Stimulated activated CD8-positive, alpha-beta memory T cell treated with anti-CD3 and anti-CD28 coated beads, Interleukin-7, amount 100 ng/mL, for 48 hours (primary cell): ENCODE data around the gene KIAA0319L.

ENCODE experiments used
- DNase-seq, 2 donors: peaks; one replicate each; pipeline ENCODE4 v3.0.0-alpha.2; 2020; ENCODE audit warnings: low read depth in 1 of 2; ENCODE audit errors: extremely low read depth in 1 of 2

The KIAA0319L gene

DNA sequence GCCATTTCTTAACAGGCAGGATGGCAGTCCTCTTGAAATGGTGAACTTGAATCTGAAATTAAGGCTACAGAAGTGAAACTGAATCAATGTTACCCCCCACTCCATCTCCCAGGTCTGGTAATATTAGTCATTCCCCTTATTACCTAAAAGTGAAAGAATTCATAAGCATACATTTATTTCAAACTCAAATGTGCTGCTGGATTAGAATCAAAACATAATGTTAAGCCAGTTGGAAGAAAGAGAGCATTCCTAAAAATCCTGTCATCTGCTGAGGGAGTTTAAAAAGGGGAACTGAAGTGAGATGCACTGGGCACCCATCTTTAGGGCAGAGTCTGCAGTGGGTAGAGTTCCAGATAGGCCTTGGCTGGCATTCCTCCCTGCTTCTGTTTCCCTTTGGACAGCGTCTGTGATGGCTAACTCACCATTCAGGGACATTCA lies 17.4 kb downstream of the KIAA0319L start:
- DNase-seq, result no peak

DNA sequence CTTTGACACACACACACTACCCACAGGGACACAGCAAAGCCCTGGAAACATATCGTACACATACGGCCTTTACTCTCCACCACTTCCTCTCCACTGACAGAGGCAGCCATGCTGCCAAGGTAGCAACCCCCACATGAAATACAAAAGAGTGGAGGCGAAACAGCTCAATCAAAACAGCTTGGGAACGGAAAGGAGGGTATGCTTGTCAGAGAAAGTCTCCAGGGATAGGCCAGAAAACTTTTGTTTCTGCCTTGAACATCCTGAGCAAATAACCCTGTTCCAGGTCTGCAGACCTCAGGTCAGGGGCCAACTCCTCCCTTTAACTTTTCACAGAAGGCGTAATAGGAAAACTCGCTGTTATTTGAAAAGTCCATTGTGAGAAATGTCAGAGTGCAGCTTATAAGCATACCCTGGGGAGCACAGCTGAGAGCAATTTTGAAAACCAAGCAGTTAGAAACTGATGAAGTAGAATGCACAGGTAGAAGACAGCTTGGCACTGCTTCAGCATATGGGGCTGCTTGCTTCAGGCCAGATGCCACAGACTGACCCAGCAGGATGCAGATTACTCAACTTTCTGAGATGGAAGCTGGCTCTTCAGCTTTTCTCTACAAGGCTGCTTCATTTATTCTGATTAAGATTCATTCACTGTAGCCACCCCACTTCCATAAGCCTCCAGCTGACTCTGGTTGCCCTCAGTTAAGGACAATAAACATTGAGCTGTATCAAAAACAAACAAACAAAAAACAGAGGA lies 18.0 kb downstream of the KIAA0319L start:
- DNase-seq, result no peak

DNA sequence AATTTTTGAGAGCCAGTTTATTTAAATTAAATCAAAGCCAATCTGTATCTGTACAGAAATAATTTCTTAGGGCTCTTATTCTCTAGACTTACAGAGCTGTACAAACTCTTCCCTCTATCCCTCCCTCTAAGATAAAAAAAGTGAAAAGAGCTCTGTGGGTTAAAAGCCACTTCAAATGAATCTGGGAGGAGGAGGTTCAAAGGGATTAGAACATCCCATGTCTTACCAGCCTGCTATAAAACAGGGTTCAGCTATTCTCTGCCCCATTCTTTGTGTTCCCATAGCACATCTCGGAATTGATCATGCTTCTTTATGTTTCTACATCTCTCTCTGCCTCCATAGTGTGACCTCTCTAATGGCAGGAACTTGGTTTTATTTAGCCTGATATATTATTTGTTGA lies 19.4 kb downstream of the KIAA0319L start:
- DNase-seq, result no peak

DNA sequence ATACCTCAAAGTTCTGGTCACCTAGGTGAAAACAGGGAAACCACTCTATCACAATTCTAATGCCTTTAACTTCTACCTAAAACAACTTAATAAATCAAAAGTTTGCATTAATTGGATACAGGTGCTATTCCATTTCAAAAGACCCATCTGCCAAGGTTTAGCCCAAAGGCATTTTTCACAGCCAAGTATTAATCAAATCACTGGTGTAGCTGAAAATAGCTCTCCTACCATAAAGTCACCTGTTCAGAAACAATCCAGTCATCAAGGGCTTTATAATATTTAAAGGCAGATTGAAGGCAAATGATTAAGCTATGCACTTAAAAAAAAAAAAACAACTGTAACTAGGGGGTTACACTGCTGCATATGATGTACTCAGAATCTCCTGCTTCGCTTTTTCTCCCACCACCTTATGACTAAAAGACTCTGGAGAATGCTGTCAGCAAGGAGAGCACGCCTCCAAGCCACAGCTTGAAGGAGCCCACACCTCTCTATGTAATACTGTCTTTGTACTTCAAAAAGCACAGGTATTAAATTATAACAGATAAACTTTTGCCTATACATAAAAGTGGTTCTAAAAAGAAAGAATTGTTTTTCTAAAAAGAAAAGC lies 20.5 kb downstream of the KIAA0319L start:
- DNase-seq, result no peak

DNA sequence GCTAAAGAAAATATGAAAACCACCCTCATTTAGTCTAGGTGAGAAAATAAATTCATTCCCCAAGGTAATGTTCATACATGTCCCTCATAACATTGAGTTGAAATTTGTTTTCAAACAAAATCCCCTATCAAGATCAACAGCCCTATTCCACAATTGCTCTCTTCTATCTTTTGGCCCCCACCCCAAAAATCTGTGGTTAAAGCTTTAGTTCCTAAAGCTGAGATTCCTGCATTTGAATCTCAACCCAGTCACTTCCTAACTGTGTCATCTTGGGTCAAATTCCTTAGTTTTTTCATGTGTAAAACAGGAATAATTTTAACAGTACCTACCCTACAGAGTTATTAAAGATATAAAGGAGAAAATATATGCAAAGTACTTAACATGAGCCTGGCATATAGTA lies 22.0 kb downstream of the KIAA0319L start:
- no peak for DNase-seq

DNA sequence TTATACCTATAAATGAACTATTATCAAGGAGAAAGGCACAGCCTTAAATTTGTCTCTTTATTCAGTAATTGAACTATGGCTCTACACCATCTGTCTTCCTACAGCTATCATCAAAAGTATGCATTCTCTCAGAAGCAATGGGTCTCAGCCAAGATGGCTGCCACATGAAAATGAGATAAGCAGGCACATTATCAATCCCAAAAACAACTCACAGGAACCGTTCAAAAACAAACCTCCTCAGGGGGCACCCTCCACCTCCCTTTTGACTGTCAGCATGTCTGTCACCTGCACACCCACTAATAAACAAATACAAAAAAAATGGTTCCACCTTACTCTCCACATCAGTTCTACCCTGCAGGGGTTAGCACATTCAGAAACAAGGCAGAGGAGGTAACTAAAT lies 23.6 kb downstream of the KIAA0319L start:
- no peak for DNase-seq

DNA sequence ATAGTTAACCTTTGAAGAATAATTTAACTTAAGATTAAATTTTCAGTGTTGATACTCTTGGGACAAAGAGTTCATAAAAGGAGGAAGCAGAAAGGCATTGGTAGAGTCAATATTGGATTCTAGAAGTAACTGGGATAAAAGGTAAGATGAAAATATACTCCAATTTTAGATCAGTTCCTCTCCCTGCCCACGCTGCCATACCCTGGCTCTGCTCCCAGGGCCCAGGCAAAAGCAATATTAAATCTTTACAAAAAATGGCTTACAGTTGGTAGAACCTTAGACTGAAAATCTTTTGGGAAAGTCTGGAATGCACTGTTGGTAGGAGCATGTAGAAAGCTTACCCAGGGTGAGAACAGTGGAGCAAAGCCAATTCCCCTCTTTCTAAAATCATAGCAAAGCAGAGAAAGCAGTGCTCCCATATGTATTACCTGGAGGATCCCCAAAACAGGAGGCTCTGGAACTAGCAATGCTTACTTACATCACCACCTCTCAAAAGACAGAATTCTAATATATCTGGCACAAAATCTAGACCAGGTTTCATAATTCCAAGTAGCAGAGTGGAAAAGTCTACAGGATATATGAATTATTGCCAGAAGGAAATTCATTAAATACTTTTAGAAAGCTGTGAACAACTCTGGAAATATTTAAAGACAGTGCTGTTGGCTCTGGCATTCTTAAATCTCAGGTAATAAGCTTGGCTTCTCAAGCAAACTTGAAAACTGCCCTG lies 24.5 kb downstream of the KIAA0319L start:
- DNase-seq, result no peak

DNA sequence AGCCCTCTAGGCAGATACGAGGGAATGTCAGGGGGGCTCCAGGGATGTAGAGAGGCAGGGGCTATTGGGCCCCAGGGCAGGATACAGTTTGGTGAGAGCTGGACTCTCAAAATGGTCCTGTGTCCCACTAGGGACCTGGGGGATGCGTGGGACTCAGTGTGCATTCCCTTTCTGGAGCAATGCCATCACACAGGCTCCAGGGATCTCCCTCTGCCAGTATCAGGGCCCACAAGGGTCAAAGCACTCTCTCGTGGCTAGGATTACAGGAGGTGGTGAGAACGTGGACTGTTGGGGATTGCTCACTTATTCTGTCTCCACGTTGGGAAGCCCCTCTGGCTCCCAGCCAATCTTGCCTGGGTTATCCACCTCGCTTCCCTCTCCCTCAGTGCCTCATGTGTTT lies 25.8 kb downstream of the KIAA0319L start:
- no peak for DNase-seq

DNA sequence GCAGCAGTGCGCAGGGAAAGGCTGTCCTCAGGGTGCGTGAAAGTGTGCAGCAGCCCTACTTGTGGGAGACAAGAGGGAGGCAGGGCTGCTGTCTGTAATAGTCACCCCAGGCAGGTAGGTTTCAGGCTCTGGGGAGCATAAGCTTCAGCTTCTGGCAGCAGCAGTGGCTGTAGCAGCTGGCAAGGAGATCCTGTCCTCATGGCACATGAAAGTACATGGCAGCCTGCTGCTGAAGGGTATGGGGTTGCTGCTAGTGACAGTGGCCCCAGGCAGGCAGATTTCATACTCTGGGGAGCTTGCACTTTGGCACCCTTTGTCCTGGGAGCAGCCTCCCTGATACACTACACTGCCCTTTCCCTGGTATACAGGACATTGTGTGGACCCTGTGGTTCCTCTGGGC lies 26.3 kb downstream of the KIAA0319L start:
- no peak for DNase-seq

DNA sequence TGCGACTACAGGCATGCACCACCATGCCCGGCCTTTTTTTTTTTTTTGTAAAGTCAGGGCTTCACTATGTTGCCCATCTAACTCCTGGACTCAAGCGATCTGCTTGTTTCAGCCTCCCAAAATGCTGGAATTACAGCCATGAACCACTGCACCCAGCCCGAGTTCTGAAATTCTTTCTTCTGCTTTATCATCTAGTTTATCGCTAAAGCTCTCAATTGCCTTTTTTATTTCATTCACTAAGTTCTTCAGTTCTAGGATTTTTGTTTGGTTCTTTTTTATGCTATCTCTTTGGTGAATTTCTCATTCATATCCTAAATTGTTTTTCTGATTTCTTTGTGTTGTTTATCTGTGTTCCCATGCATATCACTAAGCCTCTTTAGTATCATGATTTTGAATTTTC lies 27.0 kb downstream of the KIAA0319L start:
- DNase-seq, result no peak

DNA sequence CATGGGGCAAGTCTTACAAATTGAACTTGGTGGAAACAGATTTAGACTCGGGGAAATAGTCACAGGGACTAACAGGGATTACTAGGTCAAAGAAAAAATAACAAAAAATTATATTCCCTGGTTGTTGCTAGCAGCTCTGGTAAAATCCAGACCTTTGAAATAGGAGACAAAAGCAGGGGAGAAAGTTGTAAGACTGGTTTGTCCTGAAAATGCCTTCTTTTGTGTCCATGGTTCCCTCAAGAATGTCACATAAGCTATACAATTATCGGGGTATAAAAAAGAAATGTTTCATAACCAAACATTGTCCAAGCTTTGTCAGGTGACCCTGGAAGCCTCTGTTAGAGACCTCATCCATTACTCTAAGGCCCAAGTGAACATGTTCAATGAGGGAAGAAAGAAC lies 33.1 kb downstream of the KIAA0319L start:
- no peak for DNase-seq

DNA sequence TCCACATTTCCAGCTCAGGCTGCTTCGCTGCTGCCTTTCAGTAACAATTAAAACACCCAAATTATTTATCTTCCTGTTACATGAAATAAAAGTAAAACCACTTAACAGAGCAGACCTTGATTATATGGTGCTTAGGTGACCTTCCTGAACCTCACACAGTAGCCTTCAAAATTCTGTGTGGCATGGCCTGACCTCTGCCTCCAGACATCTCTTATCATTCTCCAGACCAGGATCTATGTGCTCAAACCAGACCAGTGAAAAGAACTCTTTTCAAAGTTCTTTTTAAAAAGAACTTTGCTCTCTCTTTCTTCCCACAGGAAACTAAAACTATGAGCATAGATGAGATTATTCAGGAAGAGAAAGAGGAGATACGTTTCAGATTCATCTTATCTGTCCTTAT lies 37.8 kb downstream of the KIAA0319L start:
- DNase-seq, result no peak

DNA sequence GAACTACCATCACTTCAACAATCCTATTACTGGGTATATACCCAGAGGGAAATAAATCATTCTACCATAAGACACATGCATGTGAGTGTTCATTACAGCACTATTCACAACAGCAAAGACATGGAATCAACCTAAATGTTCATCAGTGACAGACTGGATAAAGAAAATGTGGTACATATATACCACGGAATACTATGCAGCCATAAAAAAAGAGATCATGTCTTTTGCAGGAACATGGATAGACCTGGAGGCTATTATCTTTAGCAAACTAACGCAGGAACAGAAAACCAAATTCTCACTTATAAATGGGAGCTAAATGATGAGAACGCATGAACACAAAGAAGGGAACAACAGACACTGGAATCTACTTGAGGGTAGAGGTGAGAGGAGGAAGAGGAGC lies 39.0 kb downstream of the KIAA0319L start:
- DNase-seq, result no peak

DNA sequence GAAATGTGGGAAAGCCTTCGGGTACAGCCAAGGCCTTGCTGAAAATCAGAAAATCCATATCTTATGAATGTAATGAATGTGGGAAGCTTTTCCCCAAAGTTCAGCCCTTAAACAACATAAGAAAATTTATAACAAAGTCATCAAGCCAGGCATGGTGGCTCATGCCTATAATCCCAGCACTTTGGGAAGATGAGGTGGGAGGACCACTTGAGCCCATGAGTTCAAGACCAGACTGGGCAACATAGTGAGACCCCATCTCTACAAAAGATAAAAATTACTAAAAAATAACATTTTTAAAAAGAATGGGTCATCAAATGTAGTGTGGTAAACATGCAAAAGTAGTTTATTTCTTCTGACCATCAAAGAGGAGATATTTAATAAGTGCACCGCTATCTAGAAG lies 45.9 kb downstream of the KIAA0319L start:
- DNase-seq, result no peak

DNA sequence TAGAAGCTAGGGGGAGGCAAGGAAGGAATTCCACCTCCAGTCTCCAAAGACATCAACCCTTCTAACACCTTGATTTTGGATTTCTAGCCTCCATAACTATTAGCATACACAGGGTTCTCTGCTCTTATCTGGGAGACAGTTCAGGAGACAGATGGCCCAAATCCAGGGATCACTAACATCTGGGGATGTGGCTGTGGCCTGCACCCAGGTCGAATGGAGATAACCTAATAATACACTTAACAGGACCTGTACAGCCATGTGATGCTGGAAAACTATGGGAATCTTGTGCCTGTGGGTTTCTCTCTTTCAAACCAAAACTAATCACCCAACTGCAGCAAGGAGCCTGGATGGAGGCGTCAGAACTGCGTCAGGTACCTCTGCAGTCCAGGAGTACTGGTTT lies 47.6 kb downstream of the KIAA0319L start:
- no peak for DNase-seq

DNA sequence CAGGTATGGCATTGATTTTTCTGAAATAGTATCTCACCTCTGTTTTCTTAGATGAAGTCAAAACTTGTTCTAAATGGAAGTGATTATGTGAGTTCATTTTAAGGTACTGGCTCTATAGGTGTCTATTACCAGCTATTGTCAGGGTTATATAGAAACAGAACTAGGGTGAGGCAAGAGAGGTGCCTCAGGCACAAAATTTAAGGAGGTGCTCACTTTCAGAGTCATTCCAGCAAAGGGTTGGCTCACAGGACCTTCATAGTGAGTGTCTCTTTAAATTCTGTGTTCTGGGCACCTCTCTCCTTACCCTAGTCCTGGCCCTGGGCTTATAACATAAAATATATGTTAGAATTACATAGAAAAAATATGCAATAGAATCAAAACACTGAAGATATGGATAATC lies 49.3 kb downstream of the KIAA0319L start:
- DNase-seq, result no peak

DNA sequence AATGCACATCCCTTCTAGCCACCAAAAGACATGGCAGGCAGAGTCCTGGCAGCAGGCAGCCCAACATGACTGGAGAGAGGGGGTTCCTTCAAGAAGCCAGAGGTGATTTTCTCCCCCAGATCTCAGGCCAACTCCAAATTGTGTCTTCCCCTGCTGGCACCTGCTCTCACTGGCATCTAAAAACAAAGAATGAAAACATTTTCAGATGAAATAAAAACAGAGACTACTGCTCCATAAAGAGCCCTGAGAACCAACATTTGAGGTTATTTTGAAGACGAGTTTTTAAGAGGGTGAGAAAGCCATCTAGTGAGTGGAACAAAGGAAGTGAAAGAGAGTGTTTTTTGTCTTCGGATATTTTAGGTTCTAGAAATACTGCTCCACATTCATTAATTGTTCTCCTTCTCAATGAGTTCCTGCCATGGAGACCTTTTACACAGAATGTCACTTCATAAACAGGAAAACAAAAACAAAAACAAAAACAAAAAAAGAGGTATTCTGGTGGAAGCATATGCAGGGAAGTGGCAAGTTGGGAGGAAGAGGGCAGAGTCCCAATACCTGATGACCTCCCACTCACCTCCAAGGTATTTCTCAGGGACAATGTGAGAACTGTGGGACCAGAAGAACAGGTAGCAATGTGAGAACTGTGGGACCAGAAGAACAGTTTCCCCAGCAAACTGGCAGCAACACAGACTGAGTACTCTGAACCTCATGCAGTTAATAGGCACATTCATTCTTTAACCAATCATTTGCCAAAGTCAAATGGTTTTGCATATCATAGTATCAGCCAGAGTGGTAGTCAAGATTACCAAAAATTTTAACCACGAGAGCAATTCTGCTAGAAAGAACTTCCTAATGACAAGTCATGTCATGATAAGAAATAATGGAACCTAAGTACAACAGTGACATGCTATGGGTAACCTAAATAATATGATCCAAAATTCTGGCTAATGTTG lies 50.0 kb downstream of the KIAA0319L start:
- no peak for DNase-seq

DNA sequence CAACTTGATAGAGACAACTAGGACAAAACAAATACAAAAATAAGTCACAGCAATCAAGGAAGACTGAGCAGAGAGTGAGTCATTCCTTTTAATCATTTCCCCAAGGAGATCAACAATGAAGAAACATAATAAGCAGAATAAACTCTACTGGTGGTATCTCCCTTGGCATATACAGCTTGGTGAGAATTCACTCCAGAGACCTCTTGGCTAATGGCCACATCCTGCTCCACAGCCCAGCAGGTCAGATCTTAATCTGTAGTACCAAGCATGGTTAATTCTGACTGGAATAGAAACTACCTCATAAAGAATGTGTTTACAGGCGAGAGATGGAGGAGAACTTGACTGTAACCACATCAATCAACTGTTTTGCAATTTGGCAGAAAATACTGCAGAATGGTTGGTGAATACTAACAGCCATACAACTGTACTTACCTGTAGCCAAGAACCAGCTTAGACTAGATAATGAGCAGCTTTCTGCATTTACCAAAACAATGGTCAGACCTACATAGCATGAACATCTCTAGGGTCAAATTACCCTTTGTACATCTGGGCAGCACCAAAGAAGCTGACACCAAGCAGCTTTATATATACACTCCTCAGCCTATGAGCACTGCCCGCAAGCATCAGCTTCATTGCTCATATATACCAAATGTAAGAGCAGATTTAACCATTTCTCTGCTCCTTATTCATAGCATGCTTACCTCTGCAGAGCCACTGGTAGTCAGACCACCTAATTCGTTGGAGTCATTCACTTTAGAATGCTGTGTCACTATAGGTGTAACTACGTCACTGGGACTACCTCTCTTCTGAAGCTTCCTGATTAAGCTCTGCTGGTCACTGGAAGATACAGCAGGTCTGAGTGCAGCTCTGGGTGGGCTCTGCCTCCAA lies 51.0 kb downstream of the KIAA0319L start:
- peak in 1 of 2 donors; percentile 29 for DNase-seq

DNA sequence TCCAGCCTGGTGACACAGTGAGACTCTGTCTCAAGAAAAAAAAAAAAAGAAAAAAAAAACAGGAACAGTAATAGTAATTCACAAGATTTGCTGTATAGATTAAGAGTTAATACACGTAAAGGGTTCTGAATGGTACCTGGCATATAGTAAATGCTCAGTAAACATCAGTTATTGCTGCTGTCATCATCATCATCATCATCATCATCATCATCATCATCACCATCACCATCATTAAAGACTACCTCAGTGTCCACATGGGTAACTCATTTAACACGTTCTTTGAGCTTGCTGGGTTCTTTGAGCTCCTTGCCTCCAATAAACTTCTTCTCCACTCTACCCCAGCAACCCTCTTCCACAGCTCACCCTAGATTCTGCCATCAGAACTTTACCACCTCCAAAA lies 55.0 kb downstream of the KIAA0319L start:
- DNase-seq, result no peak

DNA sequence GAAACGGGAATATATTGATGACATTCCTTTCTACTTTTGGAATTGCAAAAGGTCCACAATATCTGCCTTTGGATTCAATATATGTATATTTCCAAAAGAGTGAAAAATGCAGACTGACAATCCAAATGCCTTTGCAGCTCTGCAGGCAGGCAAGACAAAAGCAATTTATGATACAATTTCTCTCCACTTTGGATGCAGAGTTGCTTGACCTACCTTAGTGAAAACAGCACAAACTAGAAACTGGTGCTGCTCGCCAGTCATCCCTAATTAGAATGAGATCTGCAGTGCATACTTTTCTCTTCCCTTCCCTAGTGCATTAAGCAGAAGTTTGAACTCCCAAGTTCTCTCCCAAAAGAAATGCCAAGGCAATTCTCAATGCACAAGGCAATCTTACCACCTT lies 56.8 kb downstream of the KIAA0319L start:
- no peak for DNase-seq
